Endothelial cell of umbilical vein (primary cell): Measurements from ENCODE around the gene HNRNPH3. TPM values are rescaled to one million over a fixed set of nuclear protein-coding genes. Genes with fewer than 3 reads are reported as not detected.

ENCODE experiments used
- BruUV-seq: library from RNA; stranded (reverse); fragments of 400-500 nt; replicated peaks from 2 replicates; lab custom pipeline; 2021; lab: Mats Ljungman, UMichigan
- CTCF ChIA-PET: fragments of 300-600, 350-600 bp; sonication (Branson Sonifier 250); formaldehyde crosslinking; loops from one replicate; lab custom pipeline; 2021; ENCODE audit warnings: antibody characterized with exemption, inconsistent platforms; lab: Charles Lee
- POLR2A ChIA-PET: fragments of 300-600, 350-600 bp; sonication (Branson Sonifier 250); formaldehyde crosslinking; loops from one replicate; lab custom pipeline; 2021; ENCODE audit warnings: antibody characterized with exemption, inconsistent platforms; lab: Charles Lee
- DNase-seq: peaks from one replicate; pipeline ENCODE4 v3.0.0-alpha.2; 2011; ENCODE audit warnings: low read depth, low spot score
- FAIRE-seq: peaks from 2 replicates; lab custom pipeline; 2011; peaks lifted over from hg19 to GRCh38; lab: Jason Lieb, UNC
- H2AFZ ChIP-seq: 2 replicates; pipeline ENCODE4 v1.6.0; 2012; ENCODE audit warnings: low read depth, low read length, control low read depth, inconsistent platforms
- H3K27ac ChIP-seq: 2 replicates; pipeline ENCODE4 v1.5.1; 2011; ENCODE audit warnings: low read depth, mild to moderate bottlenecking, control low read depth, low read length, moderate library complexity; ENCODE audit not compliant: insufficient read depth
- H3K27me3 ChIP-seq, 2 experiments: 2 replicates each; pipeline versions ENCODE4 v1.6.0 to v1.6.1; 2011; ENCODE audit warnings: low read length in 2 of 2, mixed read lengths in 1 of 2; ENCODE audit not compliant: control insufficient read depth in 2 of 2, insufficient read depth in 2 of 2
- H3K36me3 ChIP-seq, 2 experiments: 2 replicates in 1 of 2; 3 replicates in 1 of 2; pipeline ENCODE4 v1.5.1; 2011; ENCODE audit warnings: low read length in 2 of 2, mild to moderate bottlenecking in 1 of 2, moderate library complexity in 1 of 2; ENCODE audit not compliant: control insufficient read depth in 2 of 2, insufficient read depth in 2 of 2; ENCODE audit errors: extremely low read depth in 1 of 2
- H3K4me1 ChIP-seq: 3 replicates; pipeline ENCODE4 v1.5.1; 2011; ENCODE audit warnings: mild to moderate bottlenecking, low read length; ENCODE audit not compliant: control insufficient read depth, insufficient read depth; ENCODE audit errors: extremely low read depth
- H3K4me2 ChIP-seq: 2 replicates; pipeline ENCODE4 v1.6.1; 2011; ENCODE audit warnings: low read length, control low read depth, mixed read lengths; ENCODE audit not compliant: insufficient read depth
- H3K4me3 ChIP-seq, 3 experiments: fragments of 200-600 bp in 1 of 3; sonication (generic), shearing (Covaris generic) in 1 of 3; replicated peaks in 1 of 3; 2 replicates each; pipeline ENCODE4 v1.5.1; 2011 to 2016; ENCODE audit warnings: control low read depth in 3 of 3, low read length in 3 of 3, mild to moderate bottlenecking in 2 of 3, inconsistent platforms in 1 of 3, low read depth in 1 of 3, moderate library complexity in 1 of 3; ENCODE audit not compliant: insufficient read depth in 1 of 3
- H3K79me2 ChIP-seq: 2 replicates; pipeline ENCODE4 v1.6.0; 2012; ENCODE audit warnings: low read length, inconsistent platforms; ENCODE audit not compliant: control insufficient read depth, insufficient read depth
- H3K9ac ChIP-seq: replicated peaks from 2 replicates; pipeline ENCODE3; 2011; ENCODE audit warnings: low read length, control low read depth; ENCODE audit not compliant: insufficient read depth; ENCODE audit errors: extremely low read depth
- H3K9me1 ChIP-seq: replicated peaks from 3 replicates; pipeline ENCODE4 v1.6.0; 2011; ENCODE audit warnings: mild to moderate bottlenecking, low read length; ENCODE audit not compliant: control insufficient read depth, insufficient read depth; ENCODE audit errors: extremely low read depth
- H3K9me3 ChIP-seq: replicated peaks from 2 replicates; pipeline ENCODE4 v1.5.1; 2012; ENCODE audit warnings: low read length, inconsistent platforms; ENCODE audit not compliant: control insufficient read depth, insufficient read depth
- H4K20me1 ChIP-seq: replicated peaks from 2 replicates; pipeline ENCODE3; 2011; ENCODE audit warnings: mild to moderate bottlenecking, low read length; ENCODE audit not compliant: control insufficient read depth, insufficient read depth; ENCODE audit errors: extremely low read depth
- EZH2 ChIP-seq: IDR thresholded peaks from 2 replicates; pipeline ENCODE4 v1.6.1; 2012; ENCODE audit warnings: borderline replicate concordance, low read depth, mild to moderate bottlenecking, moderate library complexity, low read length, inconsistent platforms; ENCODE audit not compliant: severe bottlenecking
- FOS ChIP-seq: IDR thresholded peaks from 2 replicates; pipeline ENCODE4 v1.6.1; 2011; ENCODE audit warnings: mild to moderate bottlenecking, low read length, moderate library complexity, borderline replicate concordance; ENCODE audit not compliant: insufficient read depth
- GATA2 ChIP-seq: IDR thresholded peaks from 2 replicates; pipeline ENCODE4 v1.7.0; 2011; ENCODE audit warnings: low read depth, mild to moderate bottlenecking, moderate library complexity, mixed read lengths, low read length; ENCODE audit not compliant: insufficient read length, insufficient read depth
- POLR2AphosphoS5 ChIP-seq: IDR thresholded peaks from 2 replicates; pipeline ENCODE4 v1.6.1; 2012; ENCODE audit warnings: low read depth, mild to moderate bottlenecking, control low read depth, low read length, moderate library complexity; ENCODE audit not compliant: insufficient read depth
- dilution Hi-C: fragments of 300-500 bp; cut with MboI; formaldehyde crosslinking; loops from one replicate; pipeline ENCODE4 v1.15.0; 2019; ENCODE audit warnings: low sequenced_read_pairs; ENCODE audit not compliant: extremely low pct_ligation_motif_present
- intact Hi-C: fragments of 100-400 bp; cut with micrococcal nuclease; formaldehyde crosslinking; loops from one replicate; pipeline ENCODE4 v1.10.0; 2022
- polyA plus RNA-seq, 4 experiments: library from polyadenylated mRNA; depleted of rRNA in 3 of 4; stranded (reverse) in 3 of 4; unstranded in 1 of 4; fragments of >200 nt; gene quantifications; 2 replicates each; pipeline versions ENCODE4 v1.2.1 to v1.2.3, GENCODE V29; 2011 to 2012; ENCODE audit warnings: missing spikeins in 1 of 4
- total RNA-seq: library from RNA; stranded (reverse); gene quantifications from 2 replicates; pipeline ENCODE4 v1.2.3, GENCODE V29; 2021
- TF ChIP-seq, protein P1 (sequence below), 2 donors: IDR thresholded peaks; 1 replicate in 1 of 2; 2 replicates in 1 of 2; pipeline ENCODE4 v1.5.1; 2011; ENCODE audit warnings: low read length in 2 of 2, mild to moderate bottlenecking in 2 of 2, moderate library complexity in 2 of 2, control low read depth in 1 of 2, inconsistent platforms in 1 of 2, low read depth in 1 of 2; ENCODE audit not compliant: insufficient read depth in 1 of 2; ENCODE audit errors: extremely low read depth in 1 of 2

HNRNPH3 gene
- total and polyA plus RNA-seq, 2 donors (not counting 3 experiments of a cell fraction or from before 2014, with no cell fraction given) = 34.0 to 151 TPM

DNA sequence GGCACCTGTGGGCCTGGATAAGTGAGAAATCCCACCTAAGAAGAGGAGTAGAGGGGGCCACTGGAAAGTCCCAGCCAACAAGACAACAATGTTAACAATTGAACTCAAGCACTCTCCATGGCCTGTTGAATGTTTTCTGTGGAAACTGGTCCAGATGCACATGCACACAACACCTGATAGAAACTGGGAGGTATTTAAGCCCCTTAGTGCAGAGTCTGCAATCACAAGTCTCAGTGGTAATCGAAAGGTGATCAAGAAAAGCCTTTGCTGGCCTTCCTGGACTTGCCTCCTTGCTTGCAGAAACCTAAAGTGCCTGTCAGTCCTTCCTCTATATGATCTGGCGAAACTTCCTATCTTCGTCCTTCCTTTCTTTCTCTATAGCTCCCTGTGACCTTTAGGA is 30.6 kb upstream of the HNRNPH3 start:
- Histone ChIP-seq H3K27me3 (no peaks in the 10 kb centered on the region), H3K9me1 (no peaks in the 10 kb centered on the region), H2AFZ (no peak overlapping the region), H3K79me2 (no peaks in the 10 kb centered on the region), H3K36me3 (no peaks in the 10 kb centered on the region), H3K4me1 (peaks cover 3% of the 10 kb centered on the region), H3K9me3 (no peaks in the 10 kb centered on the region), H3K4me2 (no peak overlapping the region), H3K4me3 (no peak overlapping the region), H4K20me1 (no peaks in the 10 kb centered on the region), H3K9ac (no peak overlapping the region), H3K27ac (no peak overlapping the region)
- CTCF ChIA-PET = interaction anchor here (0.6 to 6.2 kb wide), 37 partner anchors 9 to 604 kb away, joined by 3 to 290 read pairs (median 5); partner anchors contain the start of gene ATOH7
- DNase-seq = no peak
- dilution Hi-C loops (no loop called here), intact Hi-C loops (loop anchor here (5.0 kb wide), 1 partner anchor 219 kb away; no protein-coding TSS in a partner anchor)
- POLR2A ChIA-PET = interaction anchor here (0.7 kb wide), 1 partner anchor 351 kb away, joined by 3 read pairs; no protein-coding TSS in a partner anchor
- TF ChIP-seq FOS (no peak), POLR2AphosphoS5 (no peak), GATA2 (no peak), EZH2 (no peak)
- no peak for FAIRE-seq
- no TSS peak for BruUV-seq

DNA sequence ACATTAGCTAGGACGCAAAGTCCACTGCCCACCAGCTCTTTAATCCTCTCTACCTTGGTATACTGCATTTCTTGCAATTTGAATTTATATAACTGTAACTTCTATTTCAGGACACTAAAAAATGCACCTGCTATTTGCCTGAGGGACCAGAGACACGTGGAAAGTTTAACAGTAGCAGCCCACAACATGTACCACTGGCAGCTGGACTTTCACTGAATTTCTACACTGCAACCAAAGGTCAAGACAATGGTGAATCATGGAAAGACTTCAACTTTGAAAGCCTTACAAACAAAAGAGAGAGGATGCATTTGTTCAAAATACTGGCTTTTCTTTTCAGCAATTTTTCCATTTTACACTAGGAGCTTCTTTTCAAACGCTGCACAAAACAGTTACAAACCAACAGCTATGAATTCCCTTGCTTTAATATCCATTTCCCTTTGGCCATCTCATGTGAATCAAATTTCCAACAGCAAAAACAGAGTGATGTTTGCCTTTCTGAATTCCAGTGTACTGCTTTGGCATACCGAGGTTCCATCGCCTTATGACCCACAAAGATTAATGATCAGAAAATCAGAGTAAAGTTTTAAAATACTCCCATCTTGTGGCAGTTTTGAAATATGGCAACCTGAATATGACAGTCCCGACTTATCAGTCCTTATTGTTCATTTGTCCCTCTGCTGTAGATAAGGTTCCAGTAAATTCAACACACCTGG is 29.9 kb upstream of the HNRNPH3 start:
- Histone ChIP-seq H3K4me2 (no peak overlapping the region), H3K36me3 (no peaks in the 10 kb centered on the region), H3K27me3 (no peaks in the 10 kb centered on the region), H3K9ac (no peak overlapping the region), H4K20me1 (no peaks in the 10 kb centered on the region), H3K9me1 (no peaks in the 10 kb centered on the region), H3K79me2 (no peaks in the 10 kb centered on the region), H3K4me3 (no peak overlapping the region), H2AFZ (no peak overlapping the region), H3K9me3 (no peaks in the 10 kb centered on the region), H3K4me1 (peaks cover 3% of the 10 kb centered on the region), H3K27ac (no peak overlapping the region)
- no peak for TF ChIP-seq GATA2
- TF ChIP-seq, protein P1, sequence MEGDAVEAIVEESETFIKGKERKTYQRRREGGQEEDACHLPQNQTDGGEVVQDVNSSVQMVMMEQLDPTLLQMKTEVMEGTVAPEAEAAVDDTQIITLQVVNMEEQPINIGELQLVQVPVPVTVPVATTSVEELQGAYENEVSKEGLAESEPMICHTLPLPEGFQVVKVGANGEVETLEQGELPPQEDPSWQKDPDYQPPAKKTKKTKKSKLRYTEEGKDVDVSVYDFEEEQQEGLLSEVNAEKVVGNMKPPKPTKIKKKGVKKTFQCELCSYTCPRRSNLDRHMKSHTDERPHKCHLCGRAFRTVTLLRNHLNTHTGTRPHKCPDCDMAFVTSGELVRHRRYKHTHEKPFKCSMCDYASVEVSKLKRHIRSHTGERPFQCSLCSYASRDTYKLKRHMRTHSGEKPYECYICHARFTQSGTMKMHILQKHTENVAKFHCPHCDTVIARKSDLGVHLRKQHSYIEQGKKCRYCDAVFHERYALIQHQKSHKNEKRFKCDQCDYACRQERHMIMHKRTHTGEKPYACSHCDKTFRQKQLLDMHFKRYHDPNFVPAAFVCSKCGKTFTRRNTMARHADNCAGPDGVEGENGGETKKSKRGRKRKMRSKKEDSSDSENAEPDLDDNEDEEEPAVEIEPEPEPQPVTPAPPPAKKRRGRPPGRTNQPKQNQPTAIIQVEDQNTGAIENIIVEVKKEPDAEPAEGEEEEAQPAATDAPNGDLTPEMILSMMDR (IDR thresholded peaks at IDR 0.05; ENCODE audit: extremely low read depth in 1 of 2, insufficient read depth in 1 of 2, low read depth in 1 of 2, low read length in 2 of 2) = peak; percentile 26 to 36
- CTCF ChIA-PET = interaction anchor here (0.6 to 6.2 kb wide), 38 partner anchors 9 to 604 kb away, joined by 3 to 290 read pairs (median 4); partner anchors contain the start of gene ATOH7
- dilution Hi-C loops = no loop called here
- intact Hi-C loops = loop anchor here (1.0 to 5.0 kb wide), 4 partner anchors 90 to 514 kb away; no protein-coding TSS in a partner anchor
- FAIRE-seq (peak; percentile 75), DNase-seq (peak; percentile 63)
- POLR2A ChIA-PET = interaction anchor here (0.7 kb wide), 1 partner anchor 352 kb away, joined by 3 read pairs; no protein-coding TSS in a partner anchor
- no TSS peak for BruUV-seq
